ENCODE data around the gene QRSL1. TPM values are rescaled to one million over a fixed set of nuclear protein-coding genes. Genes with fewer than 3 reads are reported as not detected.
A peak's percentile ranks its signal among the peaks of the same experiment; 100 is the strongest.

Gene QRSL1
- total and polyA plus RNA-seq, 10 of the 15 experiments (the other 5 are each of a cell fraction or from before 2014, with no cell fraction given), result 11.9 to 23.5 (median 15.5) TPM

DNA sequence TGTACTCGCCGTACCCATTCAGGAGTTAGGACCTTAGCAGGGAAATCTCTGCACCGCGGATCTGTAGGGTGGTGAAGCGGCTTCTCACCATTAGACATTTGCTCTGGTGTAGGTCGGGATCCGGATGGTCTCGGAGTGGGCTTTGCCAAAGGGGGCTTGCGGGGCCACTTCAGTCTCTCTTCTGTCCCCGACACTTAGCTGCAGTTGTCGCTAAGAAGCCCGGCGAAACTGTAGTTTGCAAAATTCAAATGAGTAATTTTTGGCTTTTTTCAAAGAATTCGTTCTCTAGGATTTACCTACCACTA is 433 bp downstream of the QRSL1 start (continued):
- no peak for TF ChIP-seq SP1 (IDR thresholded peaks at IDR 0.05; ENCODE audit: low read depth, low read length)
- no peak for TF ChIP-seq KAT2A (conservative IDR thresholded peaks at IDR 0.05; ENCODE audit: control insufficient read depth, low read depth, low read length)
- no peak for TF ChIP-seq NFIC (IDR thresholded peaks at IDR 0.05; ENCODE audit: low read depth, low read length)
- TF ChIP-seq KDM1A (IDR thresholded peaks at IDR 0.05; ENCODE audit: borderline replicate concordance), result no peak
- no peak for TF ChIP-seq HDGF (IDR thresholded peaks at IDR 0.05)
- TF ChIP-seq MTA3 (IDR thresholded peaks at IDR 0.05; ENCODE audit: borderline replicate concordance, low read length), result no peak
- TF ChIP-seq, protein P1, sequence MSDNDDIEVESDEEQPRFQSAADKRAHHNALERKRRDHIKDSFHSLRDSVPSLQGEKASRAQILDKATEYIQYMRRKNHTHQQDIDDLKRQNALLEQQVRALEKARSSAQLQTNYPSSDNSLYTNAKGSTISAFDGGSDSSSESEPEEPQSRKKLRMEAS (IDR thresholded peaks at IDR 0.05; ENCODE audit: low read depth, low read length), result no peak
- TF ChIP-seq GATAD2B (conservative IDR thresholded peaks at IDR 0.05; ENCODE audit: low read depth), result no peak
- TF ChIP-seq NFYA (IDR thresholded peaks at IDR 0.05; ENCODE audit: borderline replicate concordance, low read depth, low read length), result no peak
- TF ChIP-seq, protein P2, sequence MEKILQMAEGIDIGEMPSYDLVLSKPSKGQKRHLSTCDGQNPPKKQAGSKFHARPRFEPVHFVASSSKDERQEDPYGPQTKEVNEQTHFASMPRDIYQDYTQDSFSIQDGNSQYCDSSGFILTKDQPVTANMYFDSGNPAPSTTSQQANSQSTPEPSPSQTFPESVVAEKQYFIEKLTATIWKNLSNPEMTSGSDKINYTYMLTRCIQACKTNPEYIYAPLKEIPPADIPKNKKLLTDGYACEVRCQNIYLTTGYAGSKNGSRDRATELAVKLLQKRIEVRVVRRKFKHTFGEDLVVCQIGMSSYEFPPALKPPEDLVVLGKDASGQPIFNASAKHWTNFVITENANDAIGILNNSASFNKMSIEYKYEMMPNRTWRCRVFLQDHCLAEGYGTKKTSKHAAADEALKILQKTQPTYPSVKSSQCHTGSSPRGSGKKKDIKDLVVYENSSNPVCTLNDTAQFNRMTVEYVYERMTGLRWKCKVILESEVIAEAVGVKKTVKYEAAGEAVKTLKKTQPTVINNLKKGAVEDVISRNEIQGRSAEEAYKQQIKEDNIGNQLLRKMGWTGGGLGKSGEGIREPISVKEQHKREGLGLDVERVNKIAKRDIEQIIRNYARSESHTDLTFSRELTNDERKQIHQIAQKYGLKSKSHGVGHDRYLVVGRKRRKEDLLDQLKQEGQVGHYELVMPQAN (conservative IDR thresholded peaks at IDR 0.05), result no peak

DNA sequence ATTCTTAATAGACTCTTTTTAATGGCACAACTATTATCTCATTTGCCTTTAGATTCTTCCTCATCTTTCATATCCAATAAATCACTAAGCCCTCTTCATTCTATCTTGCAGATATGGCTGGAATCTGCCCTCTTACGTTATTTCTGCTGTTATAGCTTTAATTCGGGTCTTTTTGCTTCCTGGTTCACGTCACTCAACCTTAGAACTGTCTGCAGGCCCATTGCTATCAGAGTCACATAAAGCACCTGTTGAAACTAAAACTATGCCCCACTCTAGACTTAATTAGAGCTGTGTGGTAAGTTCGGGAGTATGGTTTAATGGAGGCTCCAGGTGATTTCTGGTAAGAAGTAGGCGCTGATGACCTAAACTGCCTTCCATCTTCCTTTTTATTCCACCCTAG is 988 bp downstream of the QRSL1 start:
- no peaks in the 10 kb centered on the region for H3K36me3 ChIP-seq (ENCODE audit: control insufficient read depth in 2 of 2, insufficient read depth in 2 of 2, low read length in 1 of 2)
- in situ Hi-C loops (cut with MboI), result no loop called here
- DNase-seq (ENCODE audit: low read depth, low spot score) (no peak), FAIRE-seq (no peak), ATAC-seq (peak; percentile 56)
- no peaks in the 10 kb centered on the region for H3K9me3 ChIP-seq (replicated peaks; ENCODE audit: control insufficient read depth, insufficient read depth, low read length)
- H3K27me3 ChIP-seq (replicated peaks in 1 of 2; ENCODE audit: control insufficient read depth in 2 of 2, insufficient read depth in 2 of 2, low read length in 1 of 2), result no peaks in the 10 kb centered on the region
- SMC1A ChIA-PET (ENCODE audit: uncharacterized antibody, unreplicated experiment), result interaction anchor here (0.9 to 1.3 kb wide), 7 partner anchors 9 to 215 kb away, joined by 3 to 6 read pairs (median 4); no protein-coding TSS in a partner anchor
- peak overlapping the region; percentile 95 for H3K4me3 ChIP-seq
- H4K20me1 ChIP-seq (ENCODE audit: control insufficient read depth, insufficient read depth), result no peaks in the 10 kb centered on the region
- peak overlapping the region; percentile 36 for H3K4me2 ChIP-seq (ENCODE audit: control insufficient read depth, insufficient read depth)
- H3K4me1 ChIP-seq (ENCODE audit: control insufficient read depth, insufficient read depth, low read length), result peaks cover 21% of the 10 kb centered on the region
- BruUV-seq (replicated peaks), result TSS peak; percentile 65
- intact Hi-C loops (cut with micrococcal nuclease; ENCODE audit: unreplicated experiment), result loop anchor here (5.0 kb wide), 1 partner anchor 217 kb away; no protein-coding TSS in a partner anchor
- 1% methylated on average over 5 of the region's 5 CpGs for WGBS (ENCODE audit: insufficient coverage, insufficient replicate concordance, low lambda C conversion rate, missing lambda C conversion rate)
- no peak overlapping the region for H2AFZ ChIP-seq (ENCODE audit: control insufficient read depth, low read depth, low read length)
- H3K9ac ChIP-seq (ENCODE audit: control insufficient read depth, insufficient read depth, low read length), result peak overlapping the region; percentile 86
- POLR2A ChIA-PET, result interaction anchor here (1.3 kb wide), 1 partner anchor 18 kb away, joined by 3 read pairs; no protein-coding TSS in a partner anchor
- peak overlapping the region; percentile 81 for H3K27ac ChIP-seq (ENCODE audit: control insufficient read depth, insufficient read depth)
- RAD21 ChIA-PET (ENCODE audit: unreplicated experiment), result interaction anchor here (0.9 to 1.3 kb wide), 3 partner anchors 36 to 349 kb away, joined by 3 read pairs; no protein-coding TSS in a partner anchor
- peaks cover 59% of the 10 kb centered on the region for H3K79me2 ChIP-seq (ENCODE audit: control insufficient read depth, insufficient read depth, low read length)
- CTCF ChIA-PET, result interaction anchor here (0.7 to 1.7 kb wide), 5 partner anchors 9 to 21 kb away, joined by 3 to 5 read pairs (median 4); no protein-coding TSS in a partner anchor
- no peak for TF ChIP-seq EP300 (IDR thresholded peaks at IDR 0.05; ENCODE audit: borderline replicate concordance in 1 of 2, control insufficient read depth in 1 of 2, low read depth in 2 of 2, low read length in 2 of 2)
- TF ChIP-seq, protein P3, sequence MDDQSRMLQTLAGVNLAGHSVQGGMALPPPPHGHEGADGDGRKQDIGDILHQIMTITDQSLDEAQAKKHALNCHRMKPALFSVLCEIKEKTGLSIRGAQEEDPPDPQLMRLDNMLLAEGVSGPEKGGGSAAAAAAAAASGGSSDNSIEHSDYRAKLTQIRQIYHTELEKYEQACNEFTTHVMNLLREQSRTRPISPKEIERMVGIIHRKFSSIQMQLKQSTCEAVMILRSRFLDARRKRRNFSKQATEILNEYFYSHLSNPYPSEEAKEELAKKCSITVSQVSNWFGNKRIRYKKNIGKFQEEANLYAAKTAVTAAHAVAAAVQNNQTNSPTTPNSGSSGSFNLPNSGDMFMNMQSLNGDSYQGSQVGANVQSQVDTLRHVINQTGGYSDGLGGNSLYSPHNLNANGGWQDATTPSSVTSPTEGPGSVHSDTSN (IDR thresholded peaks at IDR 0.05; ENCODE audit: insufficient replicate concordance, low read depth, low read length), result peak; percentile 72
- TF ChIP-seq, protein P4, sequence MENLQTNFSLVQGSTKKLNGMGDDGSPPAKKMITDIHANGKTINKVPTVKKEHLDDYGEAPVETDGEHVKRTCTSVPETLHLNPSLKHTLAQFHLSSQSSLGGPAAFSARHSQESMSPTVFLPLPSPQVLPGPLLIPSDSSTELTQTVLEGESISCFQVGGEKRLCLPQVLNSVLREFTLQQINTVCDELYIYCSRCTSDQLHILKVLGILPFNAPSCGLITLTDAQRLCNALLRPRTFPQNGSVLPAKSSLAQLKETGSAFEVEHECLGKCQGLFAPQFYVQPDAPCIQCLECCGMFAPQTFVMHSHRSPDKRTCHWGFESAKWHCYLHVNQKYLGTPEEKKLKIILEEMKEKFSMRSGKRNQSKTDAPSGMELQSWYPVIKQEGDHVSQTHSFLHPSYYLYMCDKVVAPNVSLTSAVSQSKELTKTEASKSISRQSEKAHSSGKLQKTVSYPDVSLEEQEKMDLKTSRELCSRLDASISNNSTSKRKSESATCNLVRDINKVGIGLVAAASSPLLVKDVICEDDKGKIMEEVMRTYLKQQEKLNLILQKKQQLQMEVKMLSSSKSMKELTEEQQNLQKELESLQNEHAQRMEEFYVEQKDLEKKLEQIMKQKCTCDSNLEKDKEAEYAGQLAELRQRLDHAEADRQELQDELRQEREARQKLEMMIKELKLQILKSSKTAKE (IDR thresholded peaks at IDR 0.05; ENCODE audit: low read depth, poor library complexity, severe bottlenecking), result no peak

Measured in GM12878 (cell line).